GM12865 (cell line): ENCODE measurements around the gene CLDN22.
"Not testable (repeated sequence)": the region's sequence is repeated elsewhere in the genome, so short reads cannot be mapped to it uniquely, and the experiment has no call there.

Source experiments
- DNase-seq: peaks from one replicate; pipeline ENCODE4 v3.0.0; 2010; ENCODE audit warnings: low read depth
- H3K4me3 ChIP-seq: 2 replicates; pipeline ENCODE4 v1.5.1; 2011; ENCODE audit warnings: mild to moderate bottlenecking, low read depth, low read length, control low read depth
- CTCF ChIP-seq: IDR thresholded peaks from 2 replicates; pipeline ENCODE4 v1.5.1; 2011; ENCODE audit warnings: low read length, control low read depth, low read depth, inconsistent platforms; ENCODE audit not compliant: insufficient read depth; ENCODE audit errors: missing control alignments

The CLDN22 gene

GRCh38 chr4:183329954-183330742, 10.1 kb upstream of the CLDN22 start:
- TF ChIP-seq CTCF, result no peak
- no peak for DNase-seq
- H3K4me3 ChIP-seq, result no peak overlapping the region

GRCh38 chr4:183329244-183329643, 9.2 kb upstream of the CLDN22 start:
- TF ChIP-seq CTCF, result no peak
- no peak overlapping the region for H3K4me3 ChIP-seq
- DNase-seq, result no peak

- DNase-seq, result no peak
Measured at GRCh38 chr4:183328832-183329231, 8.8 kb upstream of the CLDN22 start.

GRCh38 chr4:183327827-183328226, 7.8 kb upstream of the CLDN22 start:
- H3K4me3 ChIP-seq, result no peak overlapping the region
- no peak for DNase-seq
- no peak for TF ChIP-seq CTCF

More at GRCh38 chr4:183328832-183329231, 8.8 kb upstream of the CLDN22 start:
- TF ChIP-seq CTCF, result no peak
- H3K4me3 ChIP-seq, result no peak overlapping the region

- no peak for DNase-seq
- TF ChIP-seq CTCF, result no peak
Measured at GRCh38 chr4:183326853-183327252, 6.8 kb upstream of the CLDN22 start.

GRCh38 chr4:183326387-183326786, 6.3 kb upstream of the CLDN22 start:
- not testable (repeated sequence) for H3K4me3 ChIP-seq, DNase-seq

More at GRCh38 chr4:183326853-183327252, 6.8 kb upstream of the CLDN22 start:
- no peak overlapping the region for H3K4me3 ChIP-seq

- H3K4me3 ChIP-seq, result no peak overlapping the region
- TF ChIP-seq CTCF, result no peak
- no peak for DNase-seq
Measured at GRCh38 chr4:183324619-183325018, 4.5 kb upstream of the CLDN22 start.

- not testable (repeated sequence) for DNase-seq, H3K4me3 ChIP-seq
Measured at GRCh38 chr4:183324056-183324455, 4.0 kb upstream of the CLDN22 start.
